ENCODE results near the gene SPRR3.
"Not testable (repeated sequence)": the region's sequence is repeated elsewhere in the genome, so short reads cannot be mapped to it uniquely, and the experiment has no call there.

SPRR3 gene

DNA sequence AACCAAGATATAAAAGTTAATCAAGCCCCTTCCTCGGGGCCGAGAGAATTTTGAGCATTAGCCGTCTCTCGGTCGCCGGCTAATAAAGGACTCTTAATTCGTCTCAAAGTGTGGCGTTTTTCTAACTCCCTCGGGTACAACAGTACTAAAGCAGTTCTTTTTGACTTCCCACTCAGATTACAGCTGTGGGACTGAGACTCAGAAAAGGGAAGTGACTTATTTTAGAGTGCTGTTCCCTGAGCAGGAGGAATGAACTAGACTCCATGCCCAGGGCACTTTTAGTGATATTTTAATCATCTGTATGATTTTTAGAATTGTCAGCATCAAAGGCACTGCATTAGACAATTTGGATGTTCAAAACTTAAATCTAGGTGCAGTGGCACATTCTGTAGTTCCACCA is 20.8 kb downstream of the SPRR3 start:
- H3K27ac ChIP-seq (ENCODE audit: low read depth, low read length); H3K27me3 ChIP-seq (ENCODE audit: control insufficient read depth, insufficient read depth, low read length); H3K4me1 ChIP-seq (ENCODE audit: control insufficient read depth, insufficient read depth, low read length); H3K4me3 ChIP-seq (ENCODE audit: low read depth, low read length); H3K9me3 ChIP-seq (ENCODE audit: control insufficient read depth, insufficient read depth, low read length); H3K36me3 ChIP-seq (ENCODE audit: control insufficient read depth, insufficient read depth, low read length); H3K9ac ChIP-seq (ENCODE audit: low read depth, low read length): not testable (repeated sequence)

DNA sequence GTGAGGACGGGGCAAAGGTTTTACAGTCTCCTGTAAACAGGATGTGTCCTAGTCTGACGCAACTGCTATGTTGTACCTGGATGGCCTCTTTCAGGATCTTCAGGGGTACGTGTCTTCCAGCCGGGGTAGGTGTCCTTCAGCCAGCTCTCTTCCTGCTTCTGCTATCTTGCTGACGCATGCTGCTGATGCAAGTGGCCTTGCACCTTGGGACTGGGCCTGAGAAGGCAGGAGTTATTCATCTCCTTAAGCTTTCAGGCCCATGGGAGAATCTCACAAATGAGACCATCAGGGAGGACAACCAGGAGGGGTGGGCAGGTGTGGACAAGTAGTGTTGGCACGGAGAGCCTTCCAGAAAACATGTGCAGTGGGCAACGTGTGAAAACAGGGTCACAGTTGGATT is 21.6 kb downstream of the SPRR3 start:
- Histone ChIP-seq H3K4me3 (ENCODE audit: low read depth, low read length) (no peak overlapping the region), H3K36me3 (ENCODE audit: control insufficient read depth, insufficient read depth, low read length) (no peaks in the 10 kb centered on the region), H3K27ac (ENCODE audit: low read depth, low read length) (no peak overlapping the region), H3K9ac (ENCODE audit: low read depth, low read length) (no peak overlapping the region), H3K27me3 (ENCODE audit: control insufficient read depth, insufficient read depth, low read length) (no peaks in the 10 kb centered on the region), H3K4me1 (ENCODE audit: control insufficient read depth, insufficient read depth, low read length) (peaks cover 9% of the 10 kb centered on the region; the same call in 1 of the 2 replicates), H3K9me3 (ENCODE audit: control insufficient read depth, insufficient read depth, low read length) (no peaks in the 10 kb centered on the region)

DNA sequence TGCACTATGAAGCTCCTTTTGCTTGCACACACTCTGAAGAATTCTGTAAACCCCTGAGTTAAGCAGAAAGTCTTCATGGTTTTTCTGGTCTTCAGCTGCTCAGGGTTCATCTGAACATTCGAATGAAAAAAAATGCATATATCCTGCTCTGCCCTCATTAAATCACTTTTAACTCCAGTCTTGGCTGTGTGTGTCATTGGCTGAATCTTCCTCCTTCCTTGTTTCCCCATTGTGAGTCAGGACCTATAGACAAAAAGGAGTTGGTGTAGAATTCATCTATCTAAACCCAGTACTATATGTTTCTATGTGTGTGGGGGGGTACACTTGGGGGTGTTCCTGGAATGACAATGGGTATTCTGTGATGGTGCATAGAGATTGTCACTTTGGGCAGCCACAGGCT is 22.9 kb downstream of the SPRR3 start:
- Histone ChIP-seq H3K4me3 (ENCODE audit: low read depth, low read length) (no peak overlapping the region), H3K9me3 (ENCODE audit: control insufficient read depth, insufficient read depth, low read length) (no peaks in the 10 kb centered on the region), H3K27ac (ENCODE audit: low read depth, low read length) (no peak overlapping the region), H3K27me3 (ENCODE audit: control insufficient read depth, insufficient read depth, low read length) (no peaks in the 10 kb centered on the region), H3K36me3 (ENCODE audit: control insufficient read depth, insufficient read depth, low read length) (no peaks in the 10 kb centered on the region), H3K9ac (ENCODE audit: low read depth, low read length) (no peak overlapping the region), H3K4me1 (ENCODE audit: control insufficient read depth, insufficient read depth, low read length) (peaks cover 9% of the 10 kb centered on the region; the same call in 1 of the 2 replicates)

DNA sequence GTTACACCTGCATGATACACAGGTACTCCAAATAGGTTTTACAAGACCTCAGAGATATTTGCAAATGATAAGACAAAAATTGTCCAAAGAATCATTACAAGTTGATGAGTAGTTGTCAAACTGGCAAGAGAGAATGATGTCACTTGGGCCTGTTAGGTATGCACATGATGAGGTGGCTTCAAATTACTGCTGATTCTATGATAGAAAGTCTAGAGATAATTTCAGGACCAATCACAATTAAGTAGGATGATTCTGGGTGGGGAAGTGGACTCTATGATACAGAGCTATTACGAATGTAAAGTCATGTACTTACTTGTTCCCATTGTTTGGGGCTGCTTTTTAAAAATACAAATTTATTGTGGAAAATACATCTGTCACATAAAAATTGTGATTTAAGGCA is 24.2 kb downstream of the SPRR3 start:
- H3K4me1 ChIP-seq (ENCODE audit: control insufficient read depth, insufficient read depth, low read length) = peaks cover 9% of the 10 kb centered on the region; the same call in 1 of the 2 replicates
- H3K36me3 ChIP-seq (ENCODE audit: control insufficient read depth, insufficient read depth, low read length) = no peaks in the 10 kb centered on the region
- no peaks in the 10 kb centered on the region for H3K9me3 ChIP-seq (ENCODE audit: control insufficient read depth, insufficient read depth, low read length)
- no peak overlapping the region for H3K27ac ChIP-seq (ENCODE audit: low read depth, low read length)
- H3K9ac ChIP-seq (ENCODE audit: low read depth, low read length) = no peak overlapping the region
- H3K4me3 ChIP-seq (ENCODE audit: low read depth, low read length) = no peak overlapping the region
- H3K27me3 ChIP-seq (ENCODE audit: control insufficient read depth, insufficient read depth, low read length) = no peaks in the 10 kb centered on the region

DNA sequence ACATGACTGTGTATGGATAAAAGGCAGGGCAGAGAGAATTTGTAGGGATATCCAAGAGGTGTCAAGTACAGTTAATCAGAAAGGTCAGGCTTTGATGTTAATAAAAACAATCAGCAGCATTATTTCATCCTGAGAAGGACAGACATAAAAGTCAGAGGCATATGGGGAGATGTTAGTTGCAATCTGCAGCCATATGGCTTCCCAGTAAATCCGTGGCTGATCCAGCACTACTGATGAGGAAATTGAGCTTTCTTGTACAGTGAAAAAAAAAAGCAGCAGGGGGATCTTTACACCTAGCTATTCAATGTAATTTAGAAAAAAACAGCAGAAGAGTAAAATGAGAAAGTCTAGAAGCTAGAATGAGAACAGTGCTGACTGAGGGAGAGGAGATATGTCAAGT is 27.2 kb downstream of the SPRR3 start:
- no peaks in the 10 kb centered on the region for H3K36me3 ChIP-seq (ENCODE audit: control insufficient read depth, insufficient read depth, low read length)
- H3K9me3 ChIP-seq (ENCODE audit: control insufficient read depth, insufficient read depth, low read length) = no peaks in the 10 kb centered on the region
- no peaks in the 10 kb centered on the region for H3K27me3 ChIP-seq (ENCODE audit: control insufficient read depth, insufficient read depth, low read length)
- H3K9ac ChIP-seq (ENCODE audit: low read depth, low read length) = no peak overlapping the region
- no peak overlapping the region for H3K27ac ChIP-seq (ENCODE audit: low read depth, low read length)
- H3K4me3 ChIP-seq (ENCODE audit: low read depth, low read length) = no peak overlapping the region
- H3K4me1 ChIP-seq (ENCODE audit: control insufficient read depth, insufficient read depth, low read length) = peaks cover 3% of the 10 kb centered on the region; the same call in 1 of the 2 replicates

DNA sequence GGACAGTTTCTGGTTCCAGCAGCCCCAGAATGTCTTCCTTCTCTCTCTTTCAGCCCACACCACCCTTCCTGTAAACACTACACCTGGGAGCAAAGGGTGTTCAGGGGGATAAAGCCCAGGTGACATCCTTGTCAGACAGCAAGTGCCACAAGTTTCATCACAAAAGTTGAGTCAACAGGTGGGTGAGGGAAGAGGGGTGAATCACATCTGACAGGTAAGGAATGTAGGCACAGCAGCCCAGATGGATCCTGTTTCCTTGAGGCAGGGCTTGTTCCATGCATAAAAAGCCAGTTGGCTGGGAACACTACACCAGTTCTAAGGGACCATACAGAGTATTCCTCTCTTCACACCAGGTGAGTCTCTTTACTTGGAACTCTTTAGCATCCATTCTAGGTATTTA is 29.3 kb downstream of the SPRR3 start, which contains the start of gene SPRR1B:
TSS of gene SPRR1B (plus strand) at position 309 of the 400 bp plus-strand sequence. CDS start 1,143 bp downstream, outside the sequence.
- Histone ChIP-seq H3K36me3 (ENCODE audit: control insufficient read depth, insufficient read depth, low read length) (no peaks in the 10 kb centered on the region), H3K4me1 (ENCODE audit: control insufficient read depth, insufficient read depth, low read length) (peaks cover 3% of the 10 kb centered on the region; the same call in 1 of the 2 replicates), H3K4me3 (ENCODE audit: low read depth, low read length) (no peak within 1 kb of the TSS), H3K27me3 (ENCODE audit: control insufficient read depth, insufficient read depth, low read length) (no peaks in the 10 kb centered on the region), H3K9ac (ENCODE audit: low read depth, low read length) (no peak within 1 kb of the TSS), H3K27ac (ENCODE audit: low read depth, low read length) (no peak within 1 kb of the TSS), H3K9me3 (ENCODE audit: control insufficient read depth, insufficient read depth, low read length) (no peaks in the 10 kb centered on the region)

DNA sequence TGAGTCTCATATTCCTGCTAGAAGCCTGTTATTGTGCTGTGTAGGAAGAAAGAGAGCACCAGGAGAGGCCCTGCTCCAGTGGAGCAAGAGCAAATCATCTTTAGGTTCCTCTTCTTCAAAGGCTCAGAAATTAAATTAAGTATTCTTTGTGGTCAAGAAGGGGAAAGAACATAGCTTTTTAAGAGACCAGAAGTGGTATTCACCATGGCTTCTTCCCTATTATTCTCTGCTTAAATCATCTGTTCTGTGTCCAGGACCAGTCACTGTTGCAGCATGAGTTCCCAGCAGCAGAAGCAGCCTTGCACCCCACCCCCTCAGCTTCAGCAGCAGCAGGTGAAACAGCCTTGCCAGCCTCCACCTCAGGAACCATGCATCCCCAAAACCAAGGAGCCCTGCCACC is 30.5 kb downstream of the SPRR3 start:
- H3K27ac ChIP-seq (ENCODE audit: low read depth, low read length) = no peak overlapping the region
- H3K36me3 ChIP-seq (ENCODE audit: control insufficient read depth, insufficient read depth, low read length) = no peaks in the 10 kb centered on the region
- no peaks in the 10 kb centered on the region for H3K9me3 ChIP-seq (ENCODE audit: control insufficient read depth, insufficient read depth, low read length)
- peaks cover 3% of the 10 kb centered on the region; the same call in 1 of the 2 replicates for H3K4me1 ChIP-seq (ENCODE audit: control insufficient read depth, insufficient read depth, low read length)
- no peaks in the 10 kb centered on the region for H3K27me3 ChIP-seq (ENCODE audit: control insufficient read depth, insufficient read depth, low read length)
- no peak overlapping the region for H3K4me3 ChIP-seq (ENCODE audit: low read depth, low read length)
- no peak overlapping the region for H3K9ac ChIP-seq (ENCODE audit: low read depth, low read length)

DNA sequence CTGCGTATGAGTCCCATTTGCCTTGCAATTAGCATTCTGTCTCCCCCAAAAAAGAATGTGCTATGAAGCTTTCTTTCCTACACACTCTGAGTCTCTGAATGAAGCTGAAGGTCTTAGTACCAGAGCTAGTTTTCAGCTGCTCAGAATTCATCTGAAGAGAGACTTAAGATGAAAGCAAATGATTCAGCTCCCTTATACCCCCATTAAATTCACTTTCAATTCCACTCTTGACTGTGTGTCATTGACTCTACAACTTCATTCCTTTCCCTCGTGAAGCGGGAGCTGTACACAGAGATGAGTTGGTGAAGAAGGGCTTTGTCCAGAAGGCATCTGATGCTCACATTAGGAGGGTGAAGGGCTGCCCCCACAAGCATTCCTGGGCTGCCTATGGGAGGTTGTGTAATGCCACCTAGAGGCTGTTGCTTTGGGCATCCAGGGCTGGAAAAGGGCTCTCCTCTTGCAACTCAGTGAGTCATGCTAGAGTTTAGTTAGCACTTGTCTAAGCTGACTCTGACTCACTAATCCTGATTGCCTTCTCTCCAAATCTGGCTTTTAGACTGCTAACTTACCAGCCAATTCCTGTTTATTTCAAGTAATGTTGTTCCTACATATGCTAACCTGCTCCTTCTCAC is 31.2 kb downstream of the SPRR3 start:
- no peaks in the 10 kb centered on the region for H3K36me3 ChIP-seq (ENCODE audit: control insufficient read depth, insufficient read depth, low read length)
- H3K9me3 ChIP-seq (ENCODE audit: control insufficient read depth, insufficient read depth, low read length) = no peaks in the 10 kb centered on the region
- H3K4me1 ChIP-seq (ENCODE audit: control insufficient read depth, insufficient read depth, low read length) = peaks cover 3% of the 10 kb centered on the region; the same call in 1 of the 2 replicates
- no peaks in the 10 kb centered on the region for H3K27me3 ChIP-seq (ENCODE audit: control insufficient read depth, insufficient read depth, low read length)
- no peak overlapping the region for H3K9ac ChIP-seq (ENCODE audit: low read depth, low read length)
- H3K27ac ChIP-seq (ENCODE audit: low read depth, low read length) = no peak overlapping the region
- no peak overlapping the region for H3K4me3 ChIP-seq (ENCODE audit: low read depth, low read length)

DNA sequence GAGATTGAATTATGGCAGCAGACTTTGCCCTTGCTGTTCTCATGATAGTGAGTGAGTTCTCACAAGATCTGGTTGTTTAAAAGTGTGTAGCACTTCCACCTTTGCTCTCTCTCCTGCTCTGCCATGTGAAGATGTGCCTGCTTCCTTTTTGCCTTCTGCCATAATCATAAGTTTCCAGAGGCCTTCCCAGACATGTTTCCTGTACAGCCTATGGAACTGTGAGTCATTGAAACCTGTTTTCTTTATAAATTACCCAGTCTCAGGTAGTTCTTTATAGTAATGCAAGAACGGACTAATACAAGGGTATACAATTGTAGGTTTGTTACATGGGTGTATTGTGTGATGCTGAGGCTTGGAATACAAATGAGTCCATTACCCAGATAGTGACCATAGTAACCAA is 33.7 kb downstream of the SPRR3 start:
- no peaks in the 10 kb centered on the region for H3K9me3 ChIP-seq (ENCODE audit: control insufficient read depth, insufficient read depth, low read length)
- peaks cover 3% of the 10 kb centered on the region; the same call in 1 of the 2 replicates for H3K4me1 ChIP-seq (ENCODE audit: control insufficient read depth, insufficient read depth, low read length)
- H3K27me3 ChIP-seq (ENCODE audit: control insufficient read depth, insufficient read depth, low read length) = no peaks in the 10 kb centered on the region
- no peak overlapping the region for H3K27ac ChIP-seq (ENCODE audit: low read depth, low read length)
- H3K9ac ChIP-seq (ENCODE audit: low read depth, low read length) = no peak overlapping the region
- no peaks in the 10 kb centered on the region for H3K36me3 ChIP-seq (ENCODE audit: control insufficient read depth, insufficient read depth, low read length)
- no peak overlapping the region for H3K4me3 ChIP-seq (ENCODE audit: low read depth, low read length)

DNA sequence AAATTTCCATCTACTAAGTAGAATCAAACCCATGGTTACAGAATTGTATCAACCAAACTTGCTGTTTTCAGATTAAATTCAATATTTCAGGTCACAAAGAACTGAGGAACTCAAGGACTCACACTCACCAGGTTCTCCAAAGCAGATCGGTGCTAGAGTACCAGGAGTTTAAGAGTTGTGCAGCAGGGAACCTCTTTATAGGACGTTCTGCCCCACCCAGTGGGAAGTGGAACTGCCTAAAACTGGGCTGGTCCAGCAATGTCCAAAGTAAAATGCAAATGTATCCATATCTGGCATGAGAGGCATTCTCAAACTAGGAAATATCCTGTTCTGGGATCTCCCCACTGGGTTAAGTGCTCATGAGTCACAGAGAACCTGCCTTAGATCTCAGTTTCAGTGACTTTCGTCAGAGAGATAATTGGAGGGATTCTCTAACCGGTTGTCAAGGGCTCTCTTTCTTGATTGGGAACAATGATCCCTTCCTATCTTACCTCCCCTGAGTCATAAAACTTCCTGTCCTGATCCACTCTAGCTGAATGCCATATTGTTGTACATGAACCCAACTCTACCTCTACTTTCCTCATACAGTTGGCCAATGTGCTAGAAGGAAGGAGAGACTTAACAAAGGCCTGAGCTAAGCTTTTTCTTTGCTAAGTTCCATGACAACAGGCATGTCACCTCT is 39.5 kb downstream of the SPRR3 start, which contains the start of gene SPRR2D:
TSS of gene SPRR2D (minus strand) at position 171 of the 682 bp plus-strand sequence. CDS start 774 bp downstream, outside the sequence.
- Histone ChIP-seq H3K9ac (ENCODE audit: low read depth, low read length) (no peak within 1 kb of the TSS), H3K36me3 (ENCODE audit: control insufficient read depth, insufficient read depth, low read length) (no peaks in the 10 kb centered on the region), H3K27ac (ENCODE audit: low read depth, low read length) (no peak within 1 kb of the TSS), H3K4me3 (ENCODE audit: low read depth, low read length) (no peak within 1 kb of the TSS), H3K4me1 (ENCODE audit: control insufficient read depth, insufficient read depth, low read length) (no peaks in the 10 kb centered on the region), H3K9me3 (ENCODE audit: control insufficient read depth, insufficient read depth, low read length) (no peaks in the 10 kb centered on the region), H3K27me3 (ENCODE audit: control insufficient read depth, insufficient read depth, low read length) (no peaks in the 10 kb centered on the region)

DNA sequence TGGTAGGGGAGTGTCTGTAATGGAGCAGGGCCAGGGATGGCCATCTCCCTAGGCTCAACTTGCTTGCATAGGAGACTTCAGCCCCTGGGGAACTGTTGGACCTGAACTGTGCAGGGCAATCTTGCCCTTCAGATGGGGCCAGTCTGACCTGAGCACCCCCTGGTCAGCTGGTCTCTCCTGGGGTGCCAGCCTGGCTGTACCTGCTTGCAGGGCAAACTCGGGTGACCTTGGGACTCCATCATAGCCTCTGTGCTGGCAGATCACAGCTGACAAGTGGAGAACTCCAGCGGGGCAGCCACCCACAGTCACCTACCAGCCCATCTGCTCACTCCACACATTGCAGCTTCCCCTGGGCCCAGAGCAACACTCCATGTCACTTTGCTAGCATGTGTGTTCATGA is 47.7 kb downstream of the SPRR3 start:
- no peaks in the 10 kb centered on the region for H3K27me3 ChIP-seq (ENCODE audit: control insufficient read depth, insufficient read depth, low read length)
- no peaks in the 10 kb centered on the region for H3K36me3 ChIP-seq (ENCODE audit: control insufficient read depth, insufficient read depth, low read length)
- no peaks in the 10 kb centered on the region for H3K4me1 ChIP-seq (ENCODE audit: control insufficient read depth, insufficient read depth, low read length)
- H3K4me3 ChIP-seq (ENCODE audit: low read depth, low read length) = no peak overlapping the region
- no peak overlapping the region for H3K9ac ChIP-seq (ENCODE audit: low read depth, low read length)
- no peaks in the 10 kb centered on the region for H3K9me3 ChIP-seq (ENCODE audit: control insufficient read depth, insufficient read depth, low read length)
- H3K27ac ChIP-seq (ENCODE audit: low read depth, low read length) = no peak overlapping the region
